GM19452 (cell line): ENCODE results near the gene SLC22A2.

Source experiments
- ATAC-seq: cut with Tn5 transposase; IDR thresholded peaks from one replicate; pipeline ENCODE4 v1.9.1; 2021; ENCODE audit not compliant: unreplicated experiment

The SLC22A2 gene

GRCh38 chr6:160274871-160275510 lies 16.4 kb upstream of the SLC22A2 start:
- no peak for ATAC-seq

GRCh38 chr6:160273750-160274149 lies 15.1 kb upstream of the SLC22A2 start:
- no peak for ATAC-seq

GRCh38 chr6:160273196-160273595 lies 14.6 kb upstream of the SLC22A2 start:
- ATAC-seq, result no peak

- ATAC-seq, result no peak
Observed at GRCh38 chr6:160272707-160273106, 14.1 kb upstream of the SLC22A2 start.

GRCh38 chr6:160270347-160270746 lies 11.7 kb upstream of the SLC22A2 start:
- ATAC-seq, result no peak

- no peak for ATAC-seq
Observed at GRCh38 chr6:160269771-160270170, 11.2 kb upstream of the SLC22A2 start.

GRCh38 chr6:160269023-160269521 lies 10.5 kb upstream of the SLC22A2 start:
- ATAC-seq, result no peak

- no peak for ATAC-seq
Observed at GRCh38 chr6:160267102-160267501, 8.5 kb upstream of the SLC22A2 start.

GRCh38 chr6:160265869-160266476 lies 7.4 kb upstream of the SLC22A2 start:
- ATAC-seq, result peak; percentile 74

- ATAC-seq, result no peak
Observed at GRCh38 chr6:160264061-160264612, 5.5 kb upstream of the SLC22A2 start.

- ATAC-seq, result no peak
Observed at GRCh38 chr6:160263196-160263939, 4.7 kb upstream of the SLC22A2 start.

- no peak for ATAC-seq
Observed at GRCh38 chr6:160261991-160262680, 3.5 kb upstream of the SLC22A2 start.

GRCh38 chr6:160260803-160261450 lies 2.3 kb upstream of the SLC22A2 start:
- ATAC-seq, result no peak

GRCh38 chr6:160260367-160260766 lies 1.7 kb upstream of the SLC22A2 start:
- ATAC-seq, result no peak

- ATAC-seq, result no peak
Observed at GRCh38 chr6:160259598-160259997, 977 bp upstream of the SLC22A2 start.

- ATAC-seq, result no peak
Observed at GRCh38 chr6:160259143-160259425, 463 bp upstream of the SLC22A2 start.

GRCh38 chr6:160256445-160256844 lies 2.2 kb downstream of the SLC22A2 start:
- no peak for ATAC-seq

GRCh38 chr6:160254467-160255312 lies 3.9 kb downstream of the SLC22A2 start:
- no peak for ATAC-seq

GRCh38 chr6:160253714-160254113 lies 4.9 kb downstream of the SLC22A2 start:
- no peak for ATAC-seq

GRCh38 chr6:160253292-160253691 lies 5.3 kb downstream of the SLC22A2 start:
- no peak for ATAC-seq
